HepG2 (cell line): ENCODE results near the gene ABCF1. TPM values are rescaled to one million over a fixed set of nuclear protein-coding genes. Genes with fewer than 3 reads are reported as not detected.

Experiments
- ARHGAP35 ChIP-seq: sonication (generic); formaldehyde crosslinking; IDR thresholded peaks from 2 replicates; pipeline ENCODE4 v1.9.0; 2022; ENCODE audit warnings: mild to moderate bottlenecking, inconsistent platforms, moderate library complexity, missing genetic modification reagents, borderline replicate concordance
- CSRNP2 ChIP-seq: sonication (generic); formaldehyde crosslinking; conservative IDR thresholded peaks from 2 replicates; pipeline ENCODE4 v1.8.0; 2022; ENCODE audit warnings: low read depth, missing genetic modification reagents
- CTCF ChIP-seq: sonication (generic); formaldehyde crosslinking; IDR thresholded peaks from 2 replicates; pipeline ENCODE4 v1.5.0; 2020; ENCODE audit warnings: mild to moderate bottlenecking, missing genetic modification reagents, moderate library complexity
- HINFP ChIP-seq: sonication (generic); formaldehyde crosslinking; IDR thresholded peaks from 2 replicates; pipeline ENCODE4 v1.4.0; 2020; ENCODE audit warnings: low read depth, mild to moderate bottlenecking, missing genetic modification reagents
- JUND ChIP-seq: sonication (generic); formaldehyde crosslinking; IDR thresholded peaks from 2 replicates; pipeline ENCODE4 v1.8.0; 2022; ENCODE audit warnings: mild to moderate bottlenecking, missing genetic modification reagents
- MIER3 ChIP-seq: IDR thresholded peaks from 2 replicates; pipeline ENCODE4 v1.6.1; 2016; ENCODE audit warnings: missing compliant biosample characterization, borderline replicate concordance
- NONO ChIP-seq, 2 experiments: fragments of 450-650 bp in 1 of 2; sonication (generic) in 1 of 2; formaldehyde crosslinking in 1 of 2; IDR thresholded peaks in 1 of 2; conservative IDR thresholded peaks in 1 of 2; 2 replicates each; pipeline versions ENCODE4 v1.6.1 to v1.8.0; 2017 to 2022; ENCODE audit warnings: mild to moderate bottlenecking in 1 of 2, missing genetic modification reagents in 1 of 2, moderate library complexity in 1 of 2
- PLSCR1 ChIP-seq: sonication (generic); formaldehyde crosslinking; IDR thresholded peaks from 2 replicates; pipeline ENCODE4 v1.5.0; 2020; ENCODE audit warnings: missing genetic modification reagents, mild to moderate bottlenecking, borderline replicate concordance
- RAD51 ChIP-seq: fragments of 450-650 bp; IDR thresholded peaks from 2 replicates; pipeline ENCODE4 v1.6.1; 2016; ENCODE audit warnings: borderline replicate concordance
- TFAP4 ChIP-seq: sonication (generic); IDR thresholded peaks from 2 replicates; pipeline ENCODE4 v1.6.1; 2016; ENCODE audit warnings: low read depth, borderline replicate concordance
- TOE1 ChIP-seq: sonication (generic); formaldehyde crosslinking; IDR thresholded peaks from 2 replicates; pipeline ENCODE4 v1.4.0; 2020; ENCODE audit warnings: mild to moderate bottlenecking, missing genetic modification reagents
- ZBTB37 ChIP-seq: sonication (generic); formaldehyde crosslinking; IDR thresholded peaks from 2 replicates; pipeline ENCODE4 v1.4.0; 2020; ENCODE audit warnings: mild to moderate bottlenecking, missing genetic modification reagents
- ZFP62 ChIP-seq: sonication (generic); formaldehyde crosslinking; IDR thresholded peaks from 2 replicates; pipeline ENCODE4 v1.4.0; 2020; ENCODE audit warnings: missing genetic modification reagents
- ZFY ChIP-seq: sonication (generic); formaldehyde crosslinking; IDR thresholded peaks from 2 replicates; pipeline ENCODE4 v1.4.0; 2020; ENCODE audit warnings: missing genetic modification reagents
- ZNF121 ChIP-seq: sonication (generic); formaldehyde crosslinking; IDR thresholded peaks from 2 replicates; pipeline ENCODE4 v1.5.0; 2020; ENCODE audit warnings: mild to moderate bottlenecking, missing genetic modification reagents
- ZNF276 ChIP-seq: sonication (generic); formaldehyde crosslinking; IDR thresholded peaks from 2 replicates; pipeline ENCODE4 v1.4.0; 2020; ENCODE audit warnings: mild to moderate bottlenecking, low read depth, missing genetic modification reagents
- ZNF510 ChIP-seq: sonication (generic); formaldehyde crosslinking; IDR thresholded peaks from 2 replicates; pipeline ENCODE4 v1.4.0; 2020; ENCODE audit warnings: low read depth, mild to moderate bottlenecking, missing genetic modification reagents
- ZNF629 ChIP-seq: sonication (generic); formaldehyde crosslinking; conservative IDR thresholded peaks from 2 replicates; pipeline ENCODE4 v1.5.0; 2020; ENCODE audit warnings: missing genetic modification reagents
- polyA plus RNA-seq, 8 experiments: library from polyadenylated mRNA; depleted of rRNA in 3 of 8; stranded (reverse) in 7 of 8; unstranded in 1 of 8; fragments of >200 nt; fragmentation: Illumina TruSeq in 4 of 8; extraction: Trizol in 4 of 8; gene quantifications; 2 replicates each; pipeline versions ENCODE4 v1.2.1 to v1.2.3, GENCODE V29; 2011 to 2016; ENCODE audit warnings: low read depth in 4 of 8, missing spikeins in 1 of 8, mixed read lengths in 1 of 8; ENCODE audit not compliant: insufficient read depth in 1 of 8
- total RNA-seq, 5 experiments: library from RNA; depleted of rRNA; stranded (reverse); fragments of >200 nt; fragmentation: Illumina TruSeq; extraction: Trizol; gene quantifications; 2 replicates each; pipeline ENCODE4 v1.2.3, GENCODE V29; 2016; ENCODE audit warnings: low read depth in 1 of 5

Gene ABCF1
- total and polyA plus RNA-seq, 2 of the 13 experiments (the other 11 are each of a cell fraction or from before 2014, with no cell fraction given) = 25.4 to 98.9 TPM

GRCh38 chr6:30615219-30615957 lies 44.1 kb downstream of the ABCF1 start (continued):
- 0 out of 2 replicates have a peak, but pooled peaks have one; percentile 46 for TF ChIP-seq ZBTB37 (CRISPR knock-in tag)
- TF ChIP-seq RAD51 = no peak
- no peak for TF ChIP-seq JUND
- TF ChIP-seq ZNF121 (CRISPR knock-in tag) = no peak
- no peak for TF ChIP-seq CSRNP2 (CRISPR knock-in tag)
- TF ChIP-seq ARHGAP35 (CRISPR knock-in tag) = no peak
- TF ChIP-seq CTCF (CRISPR knock-in tag) = 0 out of 2 replicates have a peak, but pooled peaks have one; percentile 4
- TF ChIP-seq PLSCR1 (CRISPR knock-in tag) = no peak
- TF ChIP-seq ZNF629 = no peak
- TF ChIP-seq TFAP4 = no peak
- no peak for TF ChIP-seq ZFP62
- no peak for TF ChIP-seq ZNF510 (CRISPR knock-in tag)
- TF ChIP-seq TOE1 = no peak; the same call in 1 of the 2 replicates
- TF ChIP-seq MIER3 (CRISPR knock-in tag) = peak; percentile 76
- no peak for TF ChIP-seq HINFP
- TF ChIP-seq ZFY (CRISPR knock-in tag) = peak; percentile 12; the same call in 1 of the 2 replicates
- TF ChIP-seq NONO (IDR thresholded peaks at IDR 0.05) = no peak
- TF ChIP-seq NONO (CRISPR knock-in tag; conservative IDR thresholded peaks at IDR 0.05) = no peak
- TF ChIP-seq ZNF276 (CRISPR knock-in tag) = no peak
